Heart left ventricle (tissue), 16 donors: Measurements from ENCODE around the gene CHCHD4. TPM values are rescaled to one million over a fixed set of nuclear protein-coding genes. Genes with fewer than 3 reads are reported as not detected.

Experiments
- ATAC-seq, 4 donors: fragments of 200-7000 bp; cut with Tn5 transposase; one replicate each; pipeline ENCODE4 v1.9.1; 2020 to 2022; ENCODE audit warnings: moderate library complexity in 4 of 4, mild to moderate bottlenecking in 3 of 4, moderate number of reproducible peaks in 1 of 4
- DNase-seq, 5 donors: peaks; one replicate each; pipeline ENCODE4 v3.0.0-alpha.2; 2020
- H3K27ac ChIP-seq, 12 donors: fragments of 200-600 bp; sonication (generic) in 4 of 12; one replicate each; pipeline versions ENCODE4 v1.5.0 to v1.8.0; 2016 to 2022; ENCODE audit warnings: mild to moderate bottlenecking in 2 of 12
- H3K27me3 ChIP-seq, 9 donors: fragments of 200-600 bp; sonication (generic) in 2 of 9; one replicate each; pipeline versions ENCODE4 v1.5.1 to v1.8.0; 2016 to 2022; ENCODE audit warnings: mild to moderate bottlenecking in 3 of 9
- H3K36me3 ChIP-seq, 9 donors: fragments of 200-600 bp; sonication (generic) in 2 of 9; one replicate each; pipeline versions ENCODE4 v1.5.0 to v1.8.0; 2018 to 2022; ENCODE audit warnings: mild to moderate bottlenecking in 2 of 9
- H3K4me1 ChIP-seq, 12 donors: fragments of 200-600 bp; sonication (generic) in 4 of 12; one replicate each; pipeline versions ENCODE4 v1.5.0 to v1.8.0; 2016 to 2022; ENCODE audit warnings: mild to moderate bottlenecking in 3 of 12
- H3K4me3 ChIP-seq, 12 donors: fragments of 200-600 bp; sonication (generic) in 4 of 12; one replicate each; pipeline versions ENCODE4 v1.5.0 to v1.8.0; 2017 to 2022; ENCODE audit warnings: mild to moderate bottlenecking in 9 of 12, moderate library complexity in 4 of 12
- H3K9me3 ChIP-seq, 12 donors: fragments of 200-600 bp; sonication (generic) in 4 of 12; one replicate each; pipeline versions ENCODE4 v1.5.0 to v1.8.0; 2016 to 2022; ENCODE audit warnings: mild to moderate bottlenecking in 1 of 12
- CTCF ChIP-seq, 12 donors: fragments of 200-600 bp; sonication (generic) in 4 of 12; IDR thresholded peaks; one replicate each; pipeline versions ENCODE4 v1.5.0 to v1.8.0; 2018 to 2022; ENCODE audit warnings: antibody characterized with exemption in 12 of 12, mild to moderate bottlenecking in 5 of 12
- POLR2A ChIP-seq, 2 donors: fragments of 450-650 bp; IDR thresholded peaks; one replicate each; pipeline ENCODE4 v1.6.1; 2017; ENCODE audit warnings: antibody characterized with exemption in 2 of 2, mild to moderate bottlenecking in 2 of 2, moderate library complexity in 2 of 2
- WGBS, 4 donors: extraction: QIAGEN DNeasy Blood & Tissue Kit in 2 of 4; methylation state at CpG; one replicate each; pipeline versions ENCODE4 v1.1.5 to v1.1.7; 2013 to 2018; 5-methylcytosine and 5-hydroxymethylcytosine counted together
- intact Hi-C, 10 donors: fragments of 100-400 bp; cut with DNase I; formaldehyde crosslinking; loops; one replicate each; pipeline versions ENCODE4 v1.11.1 to v1.14.2; 2022
- polyA plus RNA-seq, 2 donors: library from polyadenylated mRNA; stranded (reverse); fragments of 200-250 nt; gene quantifications; one replicate each; pipeline ENCODE4 v1.2.3, GENCODE V29; 2013
- total RNA-seq, 9 donors: library from RNA; depleted of rRNA in 2 of 9; stranded (reverse); fragments of >200 nt in 2 of 9; fragmentation: NEBNext Ultra II Directional in 3 of 9; extraction: Animal tissue kit (Norgen Biotek cat#: 25700) in 3 of 9; gene quantifications; one replicate each; pipeline versions ENCODE4 v1.1.0 to v1.2.4, GENCODE V29; 2016 to 2023
- donor health status: ischemic (EF 13 %, LVEDD 7.1; RV severe dilation, severe dysfunction).
- donor health status: healthy with polysubstance abuse.
- donor health status: DM: no; HTN: yes; CAD: no.
- donor health status: DM: no; HTN: no; CAD: no.
- donor health status: ischemic (EF 25% LVEDD 6.9; RV normal size, moderate dysfunction).
- donor health status: ischemic (EF 25% LVEDD 5.7; RV mildly dilated, moderate dysfunction).
- donor health status: healthy.
- donor health status: DM: yes; HTN: yes; CAD: no.
- donor health status: ischemic (EF 35%, LVEDD 5.7; RV mildly dilated, moderate dysfunction).
- donor health status: nonischemic (EF 11% LVEDD 7.7; RV severe dilation, severe dysfunction).
- donor health status: DM: yes; HTN: yes; CAD: no.
- donor health status: PGD.
- donor health status: ischemic (EF 29% LVEDD 5.4; RV normal size, mild dysfunction).
- donor health status: nonischemic (EF 23%, LVEDD 6.1; RV moderate dilation, normal function).

CHCHD4 gene
- total and polyA plus RNA-seq, 11 donors: 14.8 to 31.3 (median 25.9) TPM

- H3K9me3 ChIP-seq: no peaks in the 10 kb centered on the region
- ATAC-seq: no peak
- H3K27ac ChIP-seq: no peak overlapping the region
- TF ChIP-seq POLR2A (IDR thresholded peaks at IDR 0.05) (no peak), CTCF (IDR thresholded peaks at IDR 0.05) (no peak)
- 88 to 95% (median 94%) methylated on average over 8 to 10 of the region's 10 CpGs for WGBS, 4 donors
- H3K27me3 ChIP-seq: no peaks in the 10 kb centered on the region
- DNase-seq: no peak
- H3K36me3 ChIP-seq: peaks cover 3 to 99% (median 89%) of the 10 kb centered on the region in 9 donors
- no peak overlapping the region for H3K4me3 ChIP-seq
- intact Hi-C loops: no loop called here
- H3K4me1 ChIP-seq: peaks cover 0 to 13% (median 3%) of the 10 kb centered on the region in 12 donors
Measured at GRCh38 chr3:14133188-14133800, 8.6 kb upstream of the CHCHD4 start.

GRCh38 chr3:14132689-14133088, 8.0 kb upstream of the CHCHD4 start:
- peaks cover 3 to 99% (median 90%) of the 10 kb centered on the region in 9 donors for H3K36me3 ChIP-seq
- intact Hi-C loops: no loop called here
- DNase-seq (no peak), ATAC-seq (no peak)
- no peaks in the 10 kb centered on the region for H3K27me3 ChIP-seq
- H3K27ac ChIP-seq: no peak overlapping the region
- 82 to 96% (median 94%) methylated on average over 1 to 6 of the region's 6 CpGs for WGBS, 4 donors
- no peak for TF ChIP-seq CTCF (IDR thresholded peaks at IDR 0.05)
- TF ChIP-seq POLR2A (IDR thresholded peaks at IDR 0.05): no peak
- no peaks in the 10 kb centered on the region for H3K9me3 ChIP-seq
- H3K4me3 ChIP-seq: no peak overlapping the region
- peaks cover 0 to 14% (median 3%) of the 10 kb centered on the region in 12 donors for H3K4me1 ChIP-seq

- peaks cover 0 to 18% (median 5%) of the 10 kb centered on the region in 12 donors for H3K4me1 ChIP-seq
- no peak for TF ChIP-seq POLR2A (IDR thresholded peaks at IDR 0.05)
- TF ChIP-seq CTCF (IDR thresholded peaks at IDR 0.05): no peak
- ATAC-seq: no peak
- no peaks in the 10 kb centered on the region for H3K9me3 ChIP-seq
- intact Hi-C loops: no loop called here
- DNase-seq: no peak
- H3K4me3 ChIP-seq: no peak overlapping the region
- H3K27ac ChIP-seq: no peak overlapping the region
- peaks cover 3 to 96% (median 87%) of the 10 kb centered on the region in 9 donors for H3K36me3 ChIP-seq
- no peaks in the 10 kb centered on the region for H3K27me3 ChIP-seq
- 91 to 96% (median 95%) methylated on average over 7 to 8 of the region's 8 CpGs for WGBS, 4 donors
Measured at GRCh38 chr3:14132120-14132519, 7.5 kb upstream of the CHCHD4 start.

- TF ChIP-seq CTCF (IDR thresholded peaks at IDR 0.05) (no peak), POLR2A (IDR thresholded peaks at IDR 0.05) (no peak)
- intact Hi-C loops: no loop called here
- Histone ChIP-seq H3K36me3 (peaks cover 3 to 88% (median 79%) of the 10 kb centered on the region in 9 donors), H3K27me3 (no peaks in the 10 kb centered on the region), H3K9me3 (no peaks in the 10 kb centered on the region), H3K4me3 (no peak overlapping the region), H3K27ac (no peak overlapping the region), H3K4me1 (peaks cover 5 to 19% (median 15%) of the 10 kb centered on the region in 12 donors)
- DNase-seq (no peak), ATAC-seq (no peak)
- 69 to 94% (median 83%) methylated on average over 3 to 5 of the region's 5 CpGs for WGBS, 4 donors
Measured at GRCh38 chr3:14131134-14131533, 6.5 kb upstream of the CHCHD4 start.
